ENCODE results near the gene TEX2. TPM values are rescaled to one million over a fixed set of nuclear protein-coding genes. Genes with fewer than 3 reads are reported as not detected.

Gene TEX2
- total RNA-seq, 6 donors from 2014 or later = 42.3 to 96.1 (median 53.4) TPM

DNA sequence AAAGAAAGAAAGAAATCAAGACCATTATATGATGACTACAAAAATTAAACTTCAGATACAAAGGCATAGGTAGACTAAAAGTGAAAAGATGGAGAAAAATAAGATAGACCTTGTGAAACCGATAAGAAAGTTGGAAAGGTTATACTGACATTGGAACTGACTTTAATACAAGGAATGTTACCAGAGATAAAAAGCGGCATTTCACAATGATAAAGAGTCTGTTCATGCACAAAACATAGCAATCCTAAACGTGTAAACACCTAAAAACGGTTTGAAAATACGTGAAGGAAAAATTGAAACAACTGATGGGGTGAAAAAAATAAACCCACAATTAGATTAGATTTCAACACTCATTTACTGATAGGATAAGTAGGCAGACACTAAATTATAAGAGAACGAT is 123.5 kb downstream of the TEX2 start:
- ATAC-seq (ENCODE audit: low FRiP score in 2 of 2) (no peak), DNase-seq (no peak)
- TF ChIP-seq POLR2A (IDR thresholded peaks at IDR 0.05) (no peak), POLR2AphosphoS5 (IDR thresholded peaks at IDR 0.05) (no peak), EP300 (IDR thresholded peaks at IDR 0.05) (no peak)
- TF ChIP-seq, protein P1, sequence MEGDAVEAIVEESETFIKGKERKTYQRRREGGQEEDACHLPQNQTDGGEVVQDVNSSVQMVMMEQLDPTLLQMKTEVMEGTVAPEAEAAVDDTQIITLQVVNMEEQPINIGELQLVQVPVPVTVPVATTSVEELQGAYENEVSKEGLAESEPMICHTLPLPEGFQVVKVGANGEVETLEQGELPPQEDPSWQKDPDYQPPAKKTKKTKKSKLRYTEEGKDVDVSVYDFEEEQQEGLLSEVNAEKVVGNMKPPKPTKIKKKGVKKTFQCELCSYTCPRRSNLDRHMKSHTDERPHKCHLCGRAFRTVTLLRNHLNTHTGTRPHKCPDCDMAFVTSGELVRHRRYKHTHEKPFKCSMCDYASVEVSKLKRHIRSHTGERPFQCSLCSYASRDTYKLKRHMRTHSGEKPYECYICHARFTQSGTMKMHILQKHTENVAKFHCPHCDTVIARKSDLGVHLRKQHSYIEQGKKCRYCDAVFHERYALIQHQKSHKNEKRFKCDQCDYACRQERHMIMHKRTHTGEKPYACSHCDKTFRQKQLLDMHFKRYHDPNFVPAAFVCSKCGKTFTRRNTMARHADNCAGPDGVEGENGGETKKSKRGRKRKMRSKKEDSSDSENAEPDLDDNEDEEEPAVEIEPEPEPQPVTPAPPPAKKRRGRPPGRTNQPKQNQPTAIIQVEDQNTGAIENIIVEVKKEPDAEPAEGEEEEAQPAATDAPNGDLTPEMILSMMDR (IDR thresholded peaks at IDR 0.05) = no peak
- WGBS, 2 donors = 80 to 83% methylated on average over 6 of the region's 6 CpGs
- no peaks in the 10 kb centered on the region for H3K36me3 ChIP-seq
- H3K27ac ChIP-seq = no peak overlapping the region
- H3K4me1 ChIP-seq = no peaks in the 10 kb centered on the region
- no peak overlapping the region for H3K4me3 ChIP-seq
- H3K27me3 ChIP-seq = no peaks in the 10 kb centered on the region
- no peaks in the 10 kb centered on the region for H3K9me3 ChIP-seq

DNA sequence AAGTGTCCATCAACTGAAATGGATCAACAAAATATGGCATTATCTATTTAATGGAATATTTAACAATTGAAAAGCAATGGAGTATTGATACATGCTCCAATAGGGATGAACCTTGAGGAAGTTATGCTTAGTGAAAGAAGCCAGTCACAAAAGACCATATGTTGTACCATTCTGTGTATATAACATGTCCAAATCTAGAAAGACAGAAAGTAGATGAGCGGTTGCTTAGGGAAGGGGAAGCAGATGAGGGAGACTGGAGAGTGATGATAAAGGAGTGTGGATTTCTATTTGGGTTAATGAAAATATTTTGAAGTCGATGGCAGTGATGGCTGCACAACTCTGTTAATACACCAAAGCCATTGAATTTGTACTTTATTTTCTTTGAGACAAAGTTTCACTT is 124.6 kb downstream of the TEX2 start:
- Histone ChIP-seq H3K4me3 (no peak overlapping the region), H3K36me3 (no peaks in the 10 kb centered on the region), H3K9me3 (no peaks in the 10 kb centered on the region), H3K27ac (no peak overlapping the region), H3K4me1 (no peaks in the 10 kb centered on the region), H3K27me3 (no peaks in the 10 kb centered on the region)
- ATAC-seq (ENCODE audit: low FRiP score in 2 of 2) (no peak), DNase-seq (no peak)
- TF ChIP-seq POLR2A (IDR thresholded peaks at IDR 0.05) = no peak
- TF ChIP-seq POLR2AphosphoS5 (IDR thresholded peaks at IDR 0.05) = no peak
- TF ChIP-seq EP300 (IDR thresholded peaks at IDR 0.05) = no peak
- TF ChIP-seq, protein P1 (IDR thresholded peaks at IDR 0.05) = no peak
- WGBS, 2 donors = 52 to 70% methylated on average over 2 of the region's 2 CpGs

DNA sequence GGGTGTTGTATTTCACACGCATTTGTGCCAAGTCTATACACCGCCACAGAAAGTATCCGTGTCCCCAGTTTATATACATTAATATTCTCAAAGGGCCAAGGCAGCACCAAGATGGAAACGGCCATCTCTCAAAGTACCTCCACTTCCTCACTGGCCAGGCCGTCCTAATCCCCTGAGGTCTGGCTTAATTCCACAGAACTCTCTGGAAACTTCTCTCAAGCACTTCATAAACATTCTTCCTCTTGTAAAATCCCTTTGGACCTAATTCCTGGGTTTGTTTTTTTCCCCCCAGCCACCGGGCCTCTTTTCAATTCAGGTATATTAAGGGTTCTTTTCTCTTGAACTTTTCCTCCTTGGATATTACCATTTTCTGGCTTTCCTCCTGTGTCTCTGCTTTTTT is 128.1 kb downstream of the TEX2 start:
- H3K27me3 ChIP-seq = no peaks in the 10 kb centered on the region
- H3K4me1 ChIP-seq = peaks cover 6 to 12% (median 8%) of the 10 kb centered on the region in 4 donors
- no peak overlapping the region for H3K4me3 ChIP-seq
- no peak for DNase-seq
- no peaks in the 10 kb centered on the region for H3K9me3 ChIP-seq
- no peak for TF ChIP-seq POLR2A (IDR thresholded peaks at IDR 0.05)
- no peak for TF ChIP-seq POLR2AphosphoS5 (IDR thresholded peaks at IDR 0.05)
- TF ChIP-seq, protein P1 (IDR thresholded peaks at IDR 0.05) = no peak
- no peak for TF ChIP-seq EP300 (IDR thresholded peaks at IDR 0.05)
- no peaks in the 10 kb centered on the region for H3K36me3 ChIP-seq
- 55 to 60% methylated on average over 6 of the region's 6 CpGs for WGBS, 2 donors
- ATAC-seq (ENCODE audit: low FRiP score in 2 of 2) = no peak
- no peak overlapping the region for H3K27ac ChIP-seq

DNA sequence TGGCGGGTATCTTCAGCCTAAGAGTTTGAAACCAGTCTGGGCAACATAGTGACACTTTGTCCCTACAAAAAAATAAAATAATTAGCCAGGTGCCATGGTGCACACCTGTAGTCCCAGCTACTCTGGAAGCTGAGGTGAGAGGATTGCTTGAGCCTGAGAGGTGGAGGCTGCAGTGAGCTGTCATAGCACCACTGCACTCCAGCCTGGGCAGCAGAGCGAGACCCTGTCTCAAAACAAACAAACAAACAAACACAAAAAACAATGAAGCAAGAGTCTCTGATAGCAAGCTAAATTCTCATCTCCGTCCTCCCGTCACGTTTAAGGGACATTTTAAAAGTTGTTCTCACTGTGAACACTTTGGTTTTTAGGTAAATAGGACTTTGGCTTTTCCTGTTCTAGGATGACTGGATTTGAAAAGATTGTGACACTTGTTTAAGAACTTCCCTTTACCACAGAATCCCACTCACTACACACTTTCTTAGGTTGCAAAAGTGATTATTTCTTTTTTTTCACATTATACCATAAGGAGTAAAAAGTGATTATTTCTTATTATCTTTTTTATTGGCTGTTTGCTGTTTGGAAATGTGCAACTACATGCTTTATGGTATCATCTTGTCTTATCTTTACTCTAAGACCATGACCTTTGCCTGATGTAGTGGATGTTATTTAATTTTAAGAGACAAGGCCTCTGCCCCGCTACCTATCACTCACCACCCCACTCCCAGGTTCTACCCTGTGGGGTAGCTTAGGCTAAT is 128.7 kb downstream of the TEX2 start:
- H3K27me3 ChIP-seq = no peaks in the 10 kb centered on the region
- no peak overlapping the region for H3K27ac ChIP-seq
- DNase-seq (no peak), ATAC-seq (ENCODE audit: low FRiP score in 2 of 2) (no peak)
- H3K36me3 ChIP-seq = no peaks in the 10 kb centered on the region
- H3K4me1 ChIP-seq = peaks cover 6 to 12% (median 8%) of the 10 kb centered on the region in 4 donors
- H3K4me3 ChIP-seq = no peak overlapping the region
- WGBS, 2 donors = 88 to 93% methylated on average over 6 of the region's 6 CpGs
- TF ChIP-seq POLR2A (IDR thresholded peaks at IDR 0.05) (no peak), POLR2AphosphoS5 (IDR thresholded peaks at IDR 0.05) (no peak), EP300 (IDR thresholded peaks at IDR 0.05) (no peak)
- TF ChIP-seq, protein P1 (IDR thresholded peaks at IDR 0.05) = no peak
- no peaks in the 10 kb centered on the region for H3K9me3 ChIP-seq
